Measurements from ENCODE around the gene FTO. TPM values are rescaled to one million over a fixed set of nuclear protein-coding genes. Genes with fewer than 3 reads are reported as not detected.

Gene FTO
- total and polyA plus RNA-seq, 2 of the 8 experiments (the other 6 are each of a cell fraction or from before 2014, with no cell fraction given) = 34.5 to 59.8 TPM

- Histone ChIP-seq H3K9me3 (ENCODE audit: insufficient read depth in 2 of 2, low read depth in 1 of 2, low read length in 1 of 2) (no peaks in the 10 kb centered on the region), H2AFZ (ENCODE audit: low read length) (no peak overlapping the region), H3K4me3 (ENCODE audit: extremely low read depth in 1 of 4, insufficient read depth in 2 of 4, low read depth in 3 of 4, low read length in 4 of 4) (no peak overlapping the region), H3K27me3 (replicated peaks in 1 of 4; ENCODE audit: control insufficient read depth in 3 of 4, extremely low read depth in 1 of 4, insufficient read depth in 3 of 4, low read length in 3 of 4) (no peaks in the 10 kb centered on the region), H3K9ac (replicated peaks in 1 of 4; ENCODE audit: extremely low read depth in 1 of 4, low read depth in 3 of 4, low read length in 3 of 4) (no peak overlapping the region), H2BK20ac (ENCODE audit: low read length) (no peak overlapping the region), H3K14ac (ENCODE audit: insufficient read length) (no peak overlapping the region), H4K5ac (ENCODE audit: insufficient read length, low read depth, low read length) (no peak overlapping the region), H4K91ac (replicated peaks; ENCODE audit: insufficient read length, low read length) (no peak overlapping the region), H3K23me2 (ENCODE audit: low read depth, low read length) (no peaks in the 10 kb centered on the region), H4K8ac (ENCODE audit: extremely low read depth, insufficient read depth, low read length) (no peak overlapping the region), H3K56ac (replicated peaks; ENCODE audit: insufficient read length, low read depth, low read length) (no peak overlapping the region), H3K18ac (ENCODE audit: extremely low read depth, low read length) (no peak overlapping the region), H2BK5ac (ENCODE audit: low read depth, low read length) (no peak overlapping the region), H2BK120ac (replicated peaks; ENCODE audit: low read depth, low read length) (no peak overlapping the region), H3K36me3 (ENCODE audit: control insufficient read depth in 2 of 4, insufficient read depth in 4 of 4, low read length in 3 of 4) (no peaks in the 10 kb centered on the region), H3K79me1 (ENCODE audit: low read depth, low read length) (no peaks in the 10 kb centered on the region; the same call in 1 of the 2 replicates), H2BK15ac (ENCODE audit: low read length) (no peak overlapping the region), H3K4me1 (replicated peaks in 1 of 4; ENCODE audit: control insufficient read depth in 3 of 4, insufficient read depth in 4 of 4, low read length in 3 of 4) (peaks cover 0 to 7% (median 2%) of the 10 kb centered on the region in 4 experiments; a peak in 6 of 7 replicates), H3K4ac (replicated peaks; ENCODE audit: insufficient read length, low read depth, low read length) (no peak overlapping the region), H2AK5ac (ENCODE audit: low read depth, low read length) (no peak overlapping the region), H3K79me2 (ENCODE audit: control insufficient read depth in 1 of 2, insufficient read depth in 2 of 2, low read length in 2 of 2) (peaks cover 0 to 10% of the 10 kb centered on the region in 2 experiments; a peak in 2 of 4 replicates), H3K27ac (ENCODE audit: low read depth, low read length) (no peak overlapping the region), H3K23ac (ENCODE audit: insufficient read length) (no peak overlapping the region), H3K4me2 (ENCODE audit: insufficient read depth in 1 of 2, low read depth in 2 of 2, low read length in 2 of 2) (no peak overlapping the region), H4K20me1 (replicated peaks in 1 of 2; ENCODE audit: control insufficient read depth in 1 of 2, insufficient read depth in 2 of 2, low read length in 2 of 2) (no peaks in the 10 kb centered on the region), H2BK12ac (ENCODE audit: low read depth, low read length) (no peak overlapping the region)
- no peak for TF ChIP-seq CBX8 (IDR thresholded peaks at IDR 0.05; ENCODE audit: borderline replicate concordance, low read depth, low read length)
- TF ChIP-seq HDAC6 (IDR thresholded peaks at IDR 0.05; ENCODE audit: low read depth, low read length) = no peak
- DNase-seq (ENCODE audit: low read depth in 1 of 2, low spot score in 2 of 2) = no peak
- no peak for FAIRE-seq
- ChIA-PET CTCF (ENCODE audit: partially characterized antibody) (interaction anchor here (0.9 to 5.5 kb wide), 12 partner anchors 11 to 1036 kb away, joined by 3 to 48 read pairs (median 6); partner anchors contain the start of genes FTO and RPGRIP1L), POLR2A (ENCODE audit: partially characterized antibody) (no interaction called here)
- 93% methylated on average over 2 of the region's 2 CpGs; no CpG with 5 or more reads in 1 of the 2 experiments for WGBS, 2 experiments (ENCODE audit: extremely low coverage in 1 of 2, insufficient coverage in 1 of 2, insufficient read length in 1 of 2, insufficient replicate concordance in 2 of 2, low coverage in 1 of 2, low lambda C conversion rate in 2 of 2, missing lambda C conversion rate in 1 of 2)
Measured at GRCh38 chr16:53741546-53741945, 37.6 kb downstream of the FTO start.

Measured in H1 (cell line).